ENCODE measurements around the gene PMS2.

DNA sequence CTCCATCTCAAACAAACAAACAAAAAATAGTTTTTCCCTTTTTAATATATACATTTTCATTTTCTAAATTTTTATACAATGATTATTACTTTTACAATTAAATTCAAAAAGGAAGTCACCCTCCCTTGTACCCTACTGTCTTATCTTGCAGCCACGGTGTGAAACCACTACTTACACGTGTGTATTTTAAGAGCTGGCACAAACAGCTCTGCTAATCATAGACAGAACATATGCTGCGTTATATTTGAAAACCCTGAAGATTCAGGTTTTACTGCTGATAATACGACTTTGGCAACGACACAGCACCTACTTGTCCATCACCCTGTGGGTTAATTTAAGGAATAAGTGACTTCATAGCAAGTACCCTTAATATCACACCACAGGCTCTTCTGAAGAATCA is 23.3 kb upstream of the PMS2 start:
- TF ChIP-seq, protein P1, sequence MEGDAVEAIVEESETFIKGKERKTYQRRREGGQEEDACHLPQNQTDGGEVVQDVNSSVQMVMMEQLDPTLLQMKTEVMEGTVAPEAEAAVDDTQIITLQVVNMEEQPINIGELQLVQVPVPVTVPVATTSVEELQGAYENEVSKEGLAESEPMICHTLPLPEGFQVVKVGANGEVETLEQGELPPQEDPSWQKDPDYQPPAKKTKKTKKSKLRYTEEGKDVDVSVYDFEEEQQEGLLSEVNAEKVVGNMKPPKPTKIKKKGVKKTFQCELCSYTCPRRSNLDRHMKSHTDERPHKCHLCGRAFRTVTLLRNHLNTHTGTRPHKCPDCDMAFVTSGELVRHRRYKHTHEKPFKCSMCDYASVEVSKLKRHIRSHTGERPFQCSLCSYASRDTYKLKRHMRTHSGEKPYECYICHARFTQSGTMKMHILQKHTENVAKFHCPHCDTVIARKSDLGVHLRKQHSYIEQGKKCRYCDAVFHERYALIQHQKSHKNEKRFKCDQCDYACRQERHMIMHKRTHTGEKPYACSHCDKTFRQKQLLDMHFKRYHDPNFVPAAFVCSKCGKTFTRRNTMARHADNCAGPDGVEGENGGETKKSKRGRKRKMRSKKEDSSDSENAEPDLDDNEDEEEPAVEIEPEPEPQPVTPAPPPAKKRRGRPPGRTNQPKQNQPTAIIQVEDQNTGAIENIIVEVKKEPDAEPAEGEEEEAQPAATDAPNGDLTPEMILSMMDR (IDR thresholded peaks at IDR 0.05), result no peak
- no peak for TF ChIP-seq EP300 (IDR thresholded peaks at IDR 0.05)

Measured in tibial nerve (tissue), 4 donors.